GM23248 (cell line): ENCODE measurements around the gene PPP2R2D. TPM values are rescaled to one million over a fixed set of nuclear protein-coding genes. Genes with fewer than 3 reads are reported as not detected.

Source experiments
- DNase-seq: peaks from one replicate; pipeline ENCODE4 v3.0.0-alpha.2; 2015
- H2AFZ ChIP-seq: fragments of 200-600 bp; sonication (generic); 2 replicates; pipeline ENCODE4 v1.6.1; 2016; ENCODE audit warnings: antibody characterized with exemption
- H3F3A ChIP-seq: fragments of 200-600 bp; sonication (generic); 2 replicates; pipeline ENCODE4 v1.6.1; 2016; ENCODE audit warnings: mild to moderate bottlenecking, antibody characterized with exemption, mixed run types; ENCODE audit not compliant: insufficient read depth
- H3K27ac ChIP-seq: fragments of 200-600 bp; sonication (generic); 2 replicates; pipeline ENCODE4 v1.5.1; 2016; ENCODE audit warnings: mild to moderate bottlenecking
- H3K27me3 ChIP-seq: fragments of 200-600 bp; sonication (generic); replicated peaks from 2 replicates; pipeline ENCODE4 v1.6.1; 2016; ENCODE audit warnings: mild to moderate bottlenecking; ENCODE audit not compliant: insufficient read depth
- H3K36me3 ChIP-seq: fragments of 200-600 bp; sonication (generic); 2 replicates; pipeline ENCODE4 v1.6.1; 2016; ENCODE audit warnings: low read depth, mild to moderate bottlenecking
- H3K4me1 ChIP-seq: fragments of 200-600 bp; sonication (generic); 2 replicates; pipeline ENCODE4 v1.6.1; 2016; ENCODE audit warnings: mild to moderate bottlenecking; ENCODE audit not compliant: insufficient read depth
- H3K4me2 ChIP-seq: fragments of 200-600 bp; sonication (generic); one replicate; pipeline ENCODE4 v1.6.1; 2016; ENCODE audit warnings: mild to moderate bottlenecking; ENCODE audit not compliant: unreplicated experiment
- H3K4me3 ChIP-seq: fragments of 200-600 bp; sonication (generic); 2 replicates; pipeline ENCODE4 v1.5.1; 2016; ENCODE audit warnings: mild to moderate bottlenecking
- H3K79me2 ChIP-seq: fragments of 200-600 bp; sonication (generic); 2 replicates; pipeline ENCODE4 v1.6.1; 2016; ENCODE audit warnings: mild to moderate bottlenecking; ENCODE audit not compliant: insufficient read depth
- H3K9ac ChIP-seq: fragments of 200-600 bp; sonication (generic); 2 replicates; pipeline ENCODE4 v1.6.1; 2016; ENCODE audit warnings: mild to moderate bottlenecking
- H3K9me2 ChIP-seq: fragments of 200-600 bp; sonication (generic); 2 replicates; pipeline ENCODE4 v1.6.1; 2016; ENCODE audit warnings: mixed run types, mild to moderate bottlenecking, moderate library complexity; ENCODE audit not compliant: insufficient read depth
- H3K9me3 ChIP-seq: fragments of 200-600 bp; sonication (generic); one replicate; pipeline ENCODE4 v1.6.1; 2017; ENCODE audit warnings: low read depth
- H4K20me1 ChIP-seq: fragments of 200-600 bp; sonication (generic); 2 replicates; pipeline ENCODE4 v1.6.0; 2016; ENCODE audit not compliant: insufficient read depth
- EZH2 ChIP-seq: fragments of 200-600 bp; sonication (generic); IDR thresholded peaks from 2 replicates; pipeline ENCODE4 v1.6.1; 2018; ENCODE audit warnings: antibody characterized with exemption, mild to moderate bottlenecking; ENCODE audit not compliant: insufficient read depth, poor library complexity, severe bottlenecking
- EZH2phosphoT487 ChIP-seq: fragments of 200-600 bp; sonication (generic); IDR thresholded peaks from 2 replicates; pipeline ENCODE4 v1.6.1; 2018; ENCODE audit warnings: antibody characterized with exemption, moderate library complexity, mild to moderate bottlenecking, low read depth; ENCODE audit not compliant: insufficient read depth
- WGBS, 2 experiments: methylation state at CpG; one replicate each; pipeline ENCODE4 v1.1.6; 2015 to 2017; ENCODE audit warnings: low lambda C conversion rate in 2 of 2, low coverage in 1 of 2; ENCODE audit errors: missing lambda C conversion rate in 2 of 2; 5-methylcytosine and 5-hydroxymethylcytosine counted together
- in situ Hi-C: fragments of 300-500 bp; cut with MboI; formaldehyde crosslinking; loops from 2 replicates; pipeline ENCODE4 v1.15.0; 2020
- polyA plus RNA-seq: library from polyadenylated mRNA; unstranded; fragments of >200 nt; fragmentation: Nextera tagmentation; extraction: Ambion mirVana; gene quantifications from 2 replicates; pipeline ENCODE4 v1.2.1, GENCODE V29; 2016
- total RNA-seq: library from RNA; depleted of rRNA; stranded (reverse); fragments of >200 nt; shearing (Covaris generic); gene quantifications from 2 replicates; pipeline ENCODE4 v1.2.3, GENCODE V29; 2014

Gene PPP2R2D
- total and polyA plus RNA-seq, 2 experiments from 2014 or later, result 18.5 to 26.2 TPM

DNA sequence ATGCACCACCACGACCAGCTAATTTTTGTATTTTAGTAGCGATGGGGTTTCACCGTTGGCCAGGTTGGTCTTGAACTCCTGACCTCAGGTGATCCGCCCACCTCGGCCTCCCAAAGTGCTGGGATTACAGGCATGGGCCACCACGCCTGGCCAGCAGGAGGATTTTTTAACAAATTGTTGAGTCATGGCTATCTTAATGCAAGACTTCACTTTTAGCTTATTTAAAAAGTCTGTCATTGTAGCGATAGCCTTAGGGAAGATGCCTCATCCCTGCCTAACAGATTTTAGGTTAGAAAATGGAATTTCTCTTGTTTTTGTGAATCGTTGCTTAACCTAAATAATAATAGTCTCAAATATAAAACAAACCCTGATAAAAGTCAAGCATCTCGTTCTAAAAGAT, 35.5 kb downstream of the PPP2R2D start:
- TF ChIP-seq EZH2 (no peak), EZH2phosphoT487 (no peak)
- in situ Hi-C loops, result no loop called here
- no peak overlapping the region for H3K27ac ChIP-seq
- H3K9ac ChIP-seq, result no peak overlapping the region
- H3K4me3 ChIP-seq, result no peak overlapping the region
- H3K27me3 ChIP-seq, result no peaks in the 10 kb centered on the region
- H3K36me3 ChIP-seq, result no peaks in the 10 kb centered on the region; the same call in 1 of the 2 replicates
- H3K4me2 ChIP-seq, result no peak overlapping the region
- no peaks in the 10 kb centered on the region; the same call in 1 of the 2 replicates for H4K20me1 ChIP-seq
- H3F3A ChIP-seq, result no peaks in the 10 kb centered on the region
- H3K9me2 ChIP-seq, result no peaks in the 10 kb centered on the region
- H3K79me2 ChIP-seq, result peaks cover 92% of the 10 kb centered on the region
- WGBS, 2 experiments, result 94 to 97% methylated on average over 9 of the region's 9 CpGs
- DNase-seq, result no peak
- H3K4me1 ChIP-seq, result no peaks in the 10 kb centered on the region
- no peak overlapping the region for H2AFZ ChIP-seq
- no peaks in the 10 kb centered on the region for H3K9me3 ChIP-seq

GRCh38 chr10:131936736-131937135, 35.9 kb downstream of the PPP2R2D start:
- H3K4me1 ChIP-seq, result no peaks in the 10 kb centered on the region
- WGBS, 2 experiments, result 94 to 95% methylated on average over 18 of the region's 18 CpGs
- H4K20me1 ChIP-seq, result no peaks in the 10 kb centered on the region; the same call in 1 of the 2 replicates

DNA sequence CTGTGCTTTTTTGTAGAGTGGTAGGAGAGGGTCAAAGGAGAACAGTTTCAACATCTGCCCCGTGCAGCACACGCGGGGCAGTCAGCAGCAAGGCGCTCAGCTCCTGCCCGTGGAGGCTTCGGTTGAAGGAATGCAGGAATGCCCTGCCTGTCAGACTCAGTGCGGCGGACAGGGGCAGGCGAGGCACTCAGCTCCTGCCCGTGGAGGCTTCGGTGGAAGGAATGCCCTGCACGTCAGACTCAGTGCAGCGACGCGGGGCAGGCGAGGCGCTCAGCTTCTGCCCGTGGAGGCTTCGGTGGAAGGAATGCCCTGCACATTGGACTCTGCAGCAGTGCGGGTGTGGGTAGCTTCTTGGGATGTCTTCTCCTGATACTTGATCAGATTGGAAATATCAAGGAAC, 37.0 kb downstream of the PPP2R2D start:
- H3K36me3 ChIP-seq, result no peaks in the 10 kb centered on the region; the same call in 1 of the 2 replicates
- whole genome bisulfite sequencing, 2 experiments, result 90 to 92% methylated on average over 20 of the region's 20 CpGs
- TF ChIP-seq EZH2phosphoT487 (no peak), EZH2 (no peak)
- no peaks in the 10 kb centered on the region for H3F3A ChIP-seq
- H3K4me1 ChIP-seq, result no peaks in the 10 kb centered on the region
- H3K27me3 ChIP-seq, result no peaks in the 10 kb centered on the region
- no peak overlapping the region for H3K4me2 ChIP-seq
- no peaks in the 10 kb centered on the region for H3K9me3 ChIP-seq
- no peaks in the 10 kb centered on the region; the same call in 1 of the 2 replicates for H4K20me1 ChIP-seq
- H2AFZ ChIP-seq, result no peak overlapping the region
- H3K9me2 ChIP-seq, result no peaks in the 10 kb centered on the region
- no peak overlapping the region for H3K9ac ChIP-seq
- DNase-seq, result no peak
- no peak overlapping the region for H3K4me3 ChIP-seq
- no peak overlapping the region for H3K27ac ChIP-seq
- in situ Hi-C loops, result no loop called here
- peaks cover 83% of the 10 kb centered on the region for H3K79me2 ChIP-seq

More at GRCh38 chr10:131936736-131937135, 35.9 kb downstream of the PPP2R2D start:
- H3K9ac ChIP-seq, result no peak overlapping the region
- no peak for TF ChIP-seq EZH2phosphoT487
- TF ChIP-seq EZH2, result no peak
- H3K27ac ChIP-seq, result no peak overlapping the region
- peaks cover 88% of the 10 kb centered on the region for H3K79me2 ChIP-seq
- H3K9me2 ChIP-seq, result no peaks in the 10 kb centered on the region
- no peaks in the 10 kb centered on the region for H3K9me3 ChIP-seq
- no peaks in the 10 kb centered on the region; the same call in 1 of the 2 replicates for H3K36me3 ChIP-seq
- no peaks in the 10 kb centered on the region for H3K27me3 ChIP-seq
- no peak for DNase-seq
- in situ Hi-C loops, result no loop called here
- no peak overlapping the region for H3K4me3 ChIP-seq
- H3F3A ChIP-seq, result no peaks in the 10 kb centered on the region
- no peak overlapping the region for H3K4me2 ChIP-seq
- no peak overlapping the region for H2AFZ ChIP-seq

DNA sequence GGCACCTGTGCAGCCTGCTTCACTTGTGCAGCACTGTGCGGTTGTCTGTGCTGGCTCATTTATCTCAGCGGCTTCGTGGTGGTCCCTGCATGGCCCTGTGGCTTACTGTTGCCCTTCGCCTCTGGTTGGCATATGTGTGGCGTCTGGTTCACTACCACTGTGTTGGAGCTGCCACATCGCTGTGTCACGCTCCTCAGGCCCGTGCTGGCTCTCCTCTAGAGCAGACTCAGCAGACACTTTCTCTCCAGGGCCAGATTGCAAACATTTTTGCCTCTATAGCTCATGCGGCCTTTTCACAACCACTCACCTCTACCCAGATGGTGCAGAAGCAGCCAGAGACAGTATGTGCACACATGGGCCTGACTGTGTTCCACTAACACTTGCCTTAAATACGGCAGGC, 37.9 kb downstream of the PPP2R2D start:
- in situ Hi-C loops, result no loop called here
- Histone ChIP-seq H3K27ac (no peak overlapping the region), H3K79me2 (peaks cover 74% of the 10 kb centered on the region), H2AFZ (no peak overlapping the region), H3F3A (no peaks in the 10 kb centered on the region), H3K9me2 (no peaks in the 10 kb centered on the region), H3K9ac (no peak overlapping the region), H3K4me2 (no peak overlapping the region), H3K4me1 (no peaks in the 10 kb centered on the region), H4K20me1 (no peaks in the 10 kb centered on the region; the same call in 1 of the 2 replicates), H3K27me3 (no peaks in the 10 kb centered on the region), H3K4me3 (no peak overlapping the region), H3K36me3 (no peaks in the 10 kb centered on the region; the same call in 1 of the 2 replicates), H3K9me3 (no peaks in the 10 kb centered on the region)
- 82 to 86% methylated on average over 10 of the region's 10 CpGs for WGBS, 2 experiments
- TF ChIP-seq EZH2phosphoT487 (no peak), EZH2 (no peak)
- DNase-seq, result no peak

DNA sequence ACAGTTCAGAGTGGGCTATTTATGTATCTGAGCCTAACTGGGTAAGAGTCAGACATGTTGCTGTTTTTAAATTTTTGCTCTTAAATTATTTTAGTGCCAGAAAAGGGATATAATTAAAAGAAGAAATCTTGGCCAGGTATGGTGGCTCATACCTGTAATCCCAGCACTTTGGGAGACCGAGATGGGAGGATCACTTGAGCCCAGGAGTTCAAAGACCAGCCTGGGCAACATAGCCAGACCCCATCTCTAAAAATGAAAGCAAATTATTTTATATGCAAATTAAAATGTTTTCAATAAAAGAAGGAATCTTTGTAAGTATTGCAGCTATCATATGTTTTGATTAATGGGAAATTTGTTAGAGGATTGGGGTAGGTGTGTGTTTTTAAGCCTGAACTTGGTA, 41.6 kb downstream of the PPP2R2D start:
- no peak for DNase-seq
- no peak overlapping the region for H3K9ac ChIP-seq
- peaks cover 12% of the 10 kb centered on the region; the same call in 1 of the 2 replicates for H3K4me1 ChIP-seq
- no peak overlapping the region for H3K4me2 ChIP-seq
- no peaks in the 10 kb centered on the region for H3K27me3 ChIP-seq
- H2AFZ ChIP-seq, result no peak overlapping the region
- H3K4me3 ChIP-seq, result no peak overlapping the region
- no peaks in the 10 kb centered on the region for H3K9me3 ChIP-seq
- H3K27ac ChIP-seq, result no peak overlapping the region
- WGBS, 2 experiments, result 89 to 98% methylated on average over 1 of the region's 1 CpG
- H3K36me3 ChIP-seq, result peaks cover 4% of the 10 kb centered on the region; the same call in 1 of the 2 replicates
- peaks cover 14% of the 10 kb centered on the region for H3F3A ChIP-seq
- no peaks in the 10 kb centered on the region; the same call in 1 of the 2 replicates for H4K20me1 ChIP-seq
- no peaks in the 10 kb centered on the region for H3K9me2 ChIP-seq
- no peak for TF ChIP-seq EZH2phosphoT487
- peaks cover 37% of the 10 kb centered on the region for H3K79me2 ChIP-seq
- in situ Hi-C loops, result no loop called here
